Activated CD4-positive, alpha-beta T cell treated with anti-CD3 and anti-CD28 coated beads, Interleukin-2, amount 10 ng/mL, durations not matched to agents 24 days and 14 days (primary cell): ENCODE data around the gene CCDC78. TPM values are rescaled to one million over a fixed set of nuclear protein-coding genes. Genes with fewer than 3 reads are reported as not detected.

ENCODE experiments used
- DNase-seq: peaks from one replicate; pipeline ENCODE4 v3.0.0; 2022
- H3K27ac Mint-ChIP-seq: one replicate; pipeline ENCODE4 v1.8.0; 2022; ENCODE audit warnings: mild to moderate bottlenecking, mixed read lengths
- H3K27me3 Mint-ChIP-seq: one replicate; pipeline ENCODE4 v1.8.0; 2022; ENCODE audit warnings: mixed read lengths
- H3K36me3 Mint-ChIP-seq: one replicate; pipeline ENCODE4 v1.8.0; 2022; ENCODE audit warnings: low read depth, mild to moderate bottlenecking, mixed read lengths
- H3K4me1 Mint-ChIP-seq: one replicate; pipeline ENCODE4 v1.8.0; 2021; ENCODE audit warnings: mixed read lengths
- H3K4me3 Mint-ChIP-seq: one replicate; pipeline ENCODE4 v1.8.0; 2022; ENCODE audit warnings: mild to moderate bottlenecking, moderate library complexity, mixed read lengths
- H3K9me3 Mint-ChIP-seq: one replicate; pipeline ENCODE4 v1.8.0; 2021; ENCODE audit warnings: mixed read lengths
- intact Hi-C: fragments of 100-400 bp; cut with micrococcal nuclease; formaldehyde crosslinking; loops from one replicate; pipeline ENCODE4 v1.15.1; 2023
- total RNA-seq: library from RNA; stranded (reverse); gene quantifications from 2 replicates; pipeline ENCODE4 v1.2.3, GENCODE V29; 2022

CCDC78 gene
- total RNA-seq, 1 donor from 2014 or later, result 6.9 TPM

- H3K27ac Mint-ChIP-seq, result no peak overlapping the region
- H3K27me3 Mint-ChIP-seq, result peaks cover 30% of the 10 kb centered on the region
- intact Hi-C loops, result loop anchor here (1.0 kb wide), 1 partner anchor 75 kb away; no protein-coding TSS in a partner anchor
- DNase-seq, result no peak
- H3K4me3 Mint-ChIP-seq, result no peak overlapping the region
- H3K36me3 Mint-ChIP-seq, result no peaks in the 10 kb centered on the region
- H3K9me3 Mint-ChIP-seq, result no peaks in the 10 kb centered on the region
- H3K4me1 Mint-ChIP-seq, result peaks cover 4% of the 10 kb centered on the region
These were observed 15.7 kb downstream of the CCDC78 start for GRCh38 chr16:710500-711075.

- H3K36me3 Mint-ChIP-seq, result no peaks in the 10 kb centered on the region
- H3K9me3 Mint-ChIP-seq, result no peaks in the 10 kb centered on the region
- H3K27me3 Mint-ChIP-seq, result peaks cover 30% of the 10 kb centered on the region
- DNase-seq, result no peak
- H3K4me1 Mint-ChIP-seq, result peaks cover 4% of the 10 kb centered on the region
- intact Hi-C loops, result no loop called here
- no peak overlapping the region for H3K4me3 Mint-ChIP-seq
- H3K27ac Mint-ChIP-seq, result no peak overlapping the region
These were observed 16.4 kb downstream of the CCDC78 start for GRCh38 chr16:709566-710499.

- intact Hi-C loops, result no loop called here
- no peak overlapping the region for H3K27ac Mint-ChIP-seq
- H3K4me1 Mint-ChIP-seq, result peaks cover 4% of the 10 kb centered on the region
- no peak overlapping the region for H3K4me3 Mint-ChIP-seq
- H3K27me3 Mint-ChIP-seq, result peaks cover 31% of the 10 kb centered on the region
- no peaks in the 10 kb centered on the region for H3K36me3 Mint-ChIP-seq
- no peak for DNase-seq
- no peaks in the 10 kb centered on the region for H3K9me3 Mint-ChIP-seq
These were observed 17.3 kb downstream of the CCDC78 start for GRCh38 chr16:708959-709358.

- Mint-ChIP-seq H3K36me3 (no peaks in the 10 kb centered on the region), H3K27ac (no peak overlapping the region), H3K4me1 (peaks cover 4% of the 10 kb centered on the region), H3K9me3 (no peaks in the 10 kb centered on the region), H3K4me3 (no peak overlapping the region), H3K27me3 (peaks cover 36% of the 10 kb centered on the region)
- DNase-seq, result no peak
- intact Hi-C loops, result no loop called here
These were observed 18.2 kb downstream of the CCDC78 start for GRCh38 chr16:708019-708418.

- peaks cover 40% of the 10 kb centered on the region for H3K27me3 Mint-ChIP-seq
- H3K27ac Mint-ChIP-seq, result no peak overlapping the region
- H3K4me3 Mint-ChIP-seq, result no peak overlapping the region
- no peaks in the 10 kb centered on the region for H3K36me3 Mint-ChIP-seq
- intact Hi-C loops, result no loop called here
- no peaks in the 10 kb centered on the region for H3K4me1 Mint-ChIP-seq
- DNase-seq, result no peak
- no peaks in the 10 kb centered on the region for H3K9me3 Mint-ChIP-seq
These were observed 19.1 kb downstream of the CCDC78 start for GRCh38 chr16:707062-707538.

- H3K9me3 Mint-ChIP-seq, result no peaks in the 10 kb centered on the region
- DNase-seq, result no peak
- no peak overlapping the region for H3K27ac Mint-ChIP-seq
- H3K4me1 Mint-ChIP-seq, result no peaks in the 10 kb centered on the region
- no peaks in the 10 kb centered on the region for H3K36me3 Mint-ChIP-seq
- intact Hi-C loops, result no loop called here
- peaks cover 45% of the 10 kb centered on the region for H3K27me3 Mint-ChIP-seq
- H3K4me3 Mint-ChIP-seq, result peak overlapping the region; percentile 17
These were observed 19.8 kb downstream of the CCDC78 start for GRCh38 chr16:706189-707061.

GRCh38 chr16:705431-706188, 20.6 kb downstream of the CCDC78 start, which contains the start of gene FBXL16:
FBXL16 (minus strand) TSS chr16:705801; CDS start chr16:697405, 8,396 bp downstream.
- H3K27me3 Mint-ChIP-seq, result peaks cover 47% of the 10 kb centered on the region
- H3K27ac Mint-ChIP-seq, result no peak within 1 kb of the TSS
- peak within 1 kb of the TSS; percentile 17 for H3K4me3 Mint-ChIP-seq
- no peaks in the 10 kb centered on the region for H3K36me3 Mint-ChIP-seq
- no peaks in the 10 kb centered on the region for H3K9me3 Mint-ChIP-seq
- H3K4me1 Mint-ChIP-seq, result no peaks in the 10 kb centered on the region
- peak; percentile 74 for DNase-seq
- intact Hi-C loops, result no loop called here

GRCh38 chr16:704552-705380, 21.5 kb downstream of the CCDC78 start:
- no peak overlapping the region for H3K27ac Mint-ChIP-seq
- no peak overlapping the region for H3K4me3 Mint-ChIP-seq
- no peaks in the 10 kb centered on the region for H3K9me3 Mint-ChIP-seq
- H3K27me3 Mint-ChIP-seq, result peaks cover 47% of the 10 kb centered on the region
- no peaks in the 10 kb centered on the region for H3K36me3 Mint-ChIP-seq
- H3K4me1 Mint-ChIP-seq, result no peaks in the 10 kb centered on the region
- intact Hi-C loops, result no loop called here
- DNase-seq, result no peak

- H3K4me3 Mint-ChIP-seq, result no peak overlapping the region
- no peaks in the 10 kb centered on the region for H3K9me3 Mint-ChIP-seq
- peaks cover 2% of the 10 kb centered on the region for H3K4me1 Mint-ChIP-seq
- no peak overlapping the region for H3K27ac Mint-ChIP-seq
- H3K27me3 Mint-ChIP-seq, result peaks cover 48% of the 10 kb centered on the region
- intact Hi-C loops, result no loop called here
- H3K36me3 Mint-ChIP-seq, result no peaks in the 10 kb centered on the region
- DNase-seq, result no peak
These were observed 22.2 kb downstream of the CCDC78 start for GRCh38 chr16:704047-704446.

GRCh38 chr16:703406-703805, 22.8 kb downstream of the CCDC78 start:
- Mint-ChIP-seq H3K36me3 (no peaks in the 10 kb centered on the region), H3K9me3 (no peaks in the 10 kb centered on the region), H3K4me3 (no peak overlapping the region), H3K27me3 (peaks cover 47% of the 10 kb centered on the region), H3K4me1 (peaks cover 2% of the 10 kb centered on the region), H3K27ac (no peak overlapping the region)
- intact Hi-C loops, result no loop called here
- no peak for DNase-seq

GRCh38 chr16:702341-702740, 23.9 kb downstream of the CCDC78 start:
- Mint-ChIP-seq H3K27me3 (peaks cover 39% of the 10 kb centered on the region), H3K36me3 (no peaks in the 10 kb centered on the region), H3K9me3 (no peaks in the 10 kb centered on the region), H3K4me1 (peaks cover 2% of the 10 kb centered on the region), H3K4me3 (no peak overlapping the region), H3K27ac (no peak overlapping the region)
- intact Hi-C loops, result no loop called here
- no peak for DNase-seq

GRCh38 chr16:700684-701584, 25.3 kb downstream of the CCDC78 start:
- intact Hi-C loops, result no loop called here
- DNase-seq, result peak; percentile 90
- H3K27ac Mint-ChIP-seq, result no peak overlapping the region

More at GRCh38 chr16:700684-701584, 25.3 kb downstream of the CCDC78 start:
- H3K4me1 Mint-ChIP-seq, result peaks cover 4% of the 10 kb centered on the region
- H3K27me3 Mint-ChIP-seq, result peaks cover 28% of the 10 kb centered on the region
- no peaks in the 10 kb centered on the region for H3K9me3 Mint-ChIP-seq
- H3K4me3 Mint-ChIP-seq, result no peak overlapping the region
- H3K36me3 Mint-ChIP-seq, result no peaks in the 10 kb centered on the region
